ENCODE data around the gene SLC19A1.

DNA sequence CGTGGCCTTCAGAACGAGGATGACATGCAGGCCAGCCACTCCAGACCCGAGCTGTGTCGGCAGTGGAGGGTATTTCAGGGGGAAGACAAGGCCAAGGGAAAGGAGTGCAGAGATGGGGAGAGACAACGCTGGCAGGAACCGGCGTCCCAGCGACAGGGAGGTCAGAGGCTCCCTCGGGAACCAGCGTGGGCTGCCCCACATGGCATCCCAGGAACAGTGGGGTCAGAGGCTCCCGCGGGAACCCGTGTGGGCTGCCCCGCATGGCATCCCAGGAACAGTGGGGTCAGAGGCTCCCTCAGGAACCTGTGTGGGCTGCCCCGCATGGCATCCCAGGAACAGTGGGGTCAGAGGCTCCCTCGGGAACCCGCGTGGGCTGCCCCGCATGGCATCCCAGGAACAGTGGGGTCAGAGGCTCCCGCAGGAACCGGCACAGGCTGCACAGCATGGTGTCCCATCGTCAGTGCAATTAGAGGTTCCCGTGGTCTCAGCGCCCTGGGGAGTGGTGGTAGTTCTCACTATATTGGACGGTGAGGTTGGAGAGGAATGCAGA is 43.0 kb downstream of the SLC19A1 start:
- TF ChIP-seq, protein P1, sequence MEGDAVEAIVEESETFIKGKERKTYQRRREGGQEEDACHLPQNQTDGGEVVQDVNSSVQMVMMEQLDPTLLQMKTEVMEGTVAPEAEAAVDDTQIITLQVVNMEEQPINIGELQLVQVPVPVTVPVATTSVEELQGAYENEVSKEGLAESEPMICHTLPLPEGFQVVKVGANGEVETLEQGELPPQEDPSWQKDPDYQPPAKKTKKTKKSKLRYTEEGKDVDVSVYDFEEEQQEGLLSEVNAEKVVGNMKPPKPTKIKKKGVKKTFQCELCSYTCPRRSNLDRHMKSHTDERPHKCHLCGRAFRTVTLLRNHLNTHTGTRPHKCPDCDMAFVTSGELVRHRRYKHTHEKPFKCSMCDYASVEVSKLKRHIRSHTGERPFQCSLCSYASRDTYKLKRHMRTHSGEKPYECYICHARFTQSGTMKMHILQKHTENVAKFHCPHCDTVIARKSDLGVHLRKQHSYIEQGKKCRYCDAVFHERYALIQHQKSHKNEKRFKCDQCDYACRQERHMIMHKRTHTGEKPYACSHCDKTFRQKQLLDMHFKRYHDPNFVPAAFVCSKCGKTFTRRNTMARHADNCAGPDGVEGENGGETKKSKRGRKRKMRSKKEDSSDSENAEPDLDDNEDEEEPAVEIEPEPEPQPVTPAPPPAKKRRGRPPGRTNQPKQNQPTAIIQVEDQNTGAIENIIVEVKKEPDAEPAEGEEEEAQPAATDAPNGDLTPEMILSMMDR (IDR thresholded peaks at IDR 0.05), result no peak
- no peak for TF ChIP-seq POLR2AphosphoS5 (IDR thresholded peaks at IDR 0.05)
- TF ChIP-seq POLR2A (IDR thresholded peaks at IDR 0.05), result no peak
